DLD1 (cell line): Measurements from ENCODE around the gene ME3.

Source experiments
- in situ Hi-C: cut with HindIII; loops from 2 replicates; pipeline ENCODE4 v1.10.0; 2017; ENCODE audit warnings: low sequenced_read_pairs

ME3 gene

GRCh38 chr11:86497836-86498235 is 174.6 kb downstream of the ME3 start:
- in situ Hi-C loops = no loop called here

- in situ Hi-C loops = no loop called here
Observed at GRCh38 chr11:86497310-86497709, 175.1 kb downstream of the ME3 start.

- in situ Hi-C loops = no loop called here
Observed at GRCh38 chr11:86495351-86495750, 177.1 kb downstream of the ME3 start.

- in situ Hi-C loops = no loop called here
Observed at GRCh38 chr11:86492370-86493010, 179.9 kb downstream of the ME3 start.

GRCh38 chr11:86491027-86491426 is 181.4 kb downstream of the ME3 start:
- in situ Hi-C loops = no loop called here

GRCh38 chr11:86490582-86490981 is 181.8 kb downstream of the ME3 start:
- in situ Hi-C loops = no loop called here

GRCh38 chr11:86489442-86489841 is 183.0 kb downstream of the ME3 start:
- in situ Hi-C loops = no loop called here

GRCh38 chr11:86488553-86488952 is 183.9 kb downstream of the ME3 start:
- in situ Hi-C loops = no loop called here

- in situ Hi-C loops = no loop called here
Observed at GRCh38 chr11:86487671-86488070, 184.7 kb downstream of the ME3 start.

GRCh38 chr11:86486261-86487030 is 186.0 kb downstream of the ME3 start:
- in situ Hi-C loops = no loop called here

GRCh38 chr11:86484795-86485166 is 187.6 kb downstream of the ME3 start:
- in situ Hi-C loops = no loop called here

- in situ Hi-C loops = no loop called here
Observed at GRCh38 chr11:86483940-86484794, 188.2 kb downstream of the ME3 start.

GRCh38 chr11:86483610-86483939 is 188.8 kb downstream of the ME3 start:
- in situ Hi-C loops = no loop called here

- in situ Hi-C loops = no loop called here
Observed at GRCh38 chr11:86482692-86483091, 189.7 kb downstream of the ME3 start.

- in situ Hi-C loops = no loop called here
Observed at GRCh38 chr11:86481399-86481798, 191.0 kb downstream of the ME3 start.

GRCh38 chr11:86478348-86478747 is 194.1 kb downstream of the ME3 start:
- in situ Hi-C loops = no loop called here

GRCh38 chr11:86477495-86478155 is 194.8 kb downstream of the ME3 start:
- in situ Hi-C loops = no loop called here

GRCh38 chr11:86476109-86476861 is 196.1 kb downstream of the ME3 start:
- in situ Hi-C loops = no loop called here

- in situ Hi-C loops = no loop called here
Observed at GRCh38 chr11:86475027-86475426, 197.4 kb downstream of the ME3 start.

- in situ Hi-C loops = no loop called here
Observed at GRCh38 chr11:86473991-86474833, 198.2 kb downstream of the ME3 start.
